Spleen (tissue), 11 donors: ENCODE data around the gene GLUL. TPM values are rescaled to one million over a fixed set of nuclear protein-coding genes. Genes with fewer than 3 reads are reported as not detected.

Experiments
- DNase-seq: peaks from one replicate; pipeline ENCODE4 v3.0.0-alpha.2; 2020
- H3K27ac ChIP-seq, 8 donors: fragments of 200-600 bp; sonication (generic) in 7 of 8; 1 replicate in 4 of 8; 2 replicates in 4 of 8; pipeline versions ENCODE4 v1.5.0 to v1.8.0; 2016 to 2021; ENCODE audit warnings: inconsistent platforms in 4 of 8, mild to moderate bottlenecking in 4 of 8, moderate library complexity in 1 of 8
- H3K27me3 ChIP-seq, 7 donors: fragments of 200-600 bp; sonication (generic) in 6 of 7; replicated peaks in 1 of 7; 1 replicate in 4 of 7; 2 replicates in 3 of 7; pipeline versions ENCODE4 v1.5.0 to v1.8.0; 2016 to 2021; ENCODE audit warnings: inconsistent platforms in 3 of 7, mild to moderate bottlenecking in 1 of 7
- H3K36me3 ChIP-seq, 6 donors: fragments of 200-600 bp; sonication (generic) in 5 of 6; 1 replicate in 4 of 6; 2 replicates in 2 of 6; pipeline versions ENCODE4 v1.5.0 to v1.8.0; 2016 to 2021; ENCODE audit warnings: inconsistent platforms in 2 of 6
- H3K4me1 ChIP-seq, 6 donors: fragments of 200-600 bp; sonication (generic) in 5 of 6; 1 replicate in 3 of 6; 2 replicates in 3 of 6; pipeline versions ENCODE4 v1.5.0 to v1.8.0; 2016 to 2021; ENCODE audit warnings: inconsistent platforms in 3 of 6
- H3K4me3 ChIP-seq, 8 donors: fragments of 200-600 bp; sonication (generic) in 7 of 8; 1 replicate in 4 of 8; 2 replicates in 4 of 8; pipeline versions ENCODE4 v1.5.0 to v1.8.0; 2016 to 2021; ENCODE audit warnings: inconsistent platforms in 4 of 8, mild to moderate bottlenecking in 4 of 8, moderate library complexity in 2 of 8
- H3K9me3 ChIP-seq, 8 donors: fragments of 200-600 bp; sonication (generic) in 7 of 8; 1 replicate in 4 of 8; 2 replicates in 4 of 8; pipeline versions ENCODE4 v1.5.0 to v1.8.0; 2016 to 2021; ENCODE audit warnings: inconsistent platforms in 4 of 8
- POLR2A ChIP-seq, 3 donors: fragments of 450-650 bp; IDR thresholded peaks; one replicate each; pipeline ENCODE4 v1.5.1; 2017; ENCODE audit warnings: antibody characterized with exemption in 3 of 3, mild to moderate bottlenecking in 1 of 3
- POLR2AphosphoS5 ChIP-seq, 3 donors: sonication (generic); formaldehyde crosslinking; IDR thresholded peaks; one replicate each; pipeline ENCODE4 v1.5.1; 2017; ENCODE audit warnings: antibody characterized with exemption in 3 of 3
- whole genome bisulfite sequencing, 5 donors: extraction: QIAGEN DNeasy Blood & Tissue Kit in 3 of 5; methylation state at CpG; one replicate each; pipeline versions ENCODE4 v1.1.5 to v1.1.7; 2013 to 2018; 5-methylcytosine and 5-hydroxymethylcytosine counted together
- intact Hi-C: fragments of 100-400 bp; cut with DNase I; formaldehyde crosslinking; loops from one replicate; pipeline ENCODE4 v1.15.0; 2023; ENCODE audit warnings: low total_unique reads
- polyA plus RNA-seq, 3 donors: library from polyadenylated mRNA; stranded (reverse); fragments of 200-250 nt; gene quantifications; one replicate each; pipeline ENCODE4 v1.2.1, GENCODE V29; 2013
- total RNA-seq, 7 donors: library from RNA; depleted of rRNA in 3 of 7; stranded (reverse); fragments of >200 nt in 3 of 7; fragmentation: NEBNext Ultra II Directional in 4 of 7; extraction: Animal tissue kit (Norgen Biotek cat#: 25700) in 4 of 7; gene quantifications; one replicate each; pipeline versions ENCODE4 v1.1.0 to v1.2.1, GENCODE V29; 2016 to 2021
- TF ChIP-seq, protein P1 (sequence below), 11 experiments: fragments of 200-600 bp in 7 of 11; fragments of 450-650 bp in 4 of 11; sonication (generic) in 4 of 11; IDR thresholded peaks in 8 of 11; conservative IDR thresholded peaks in 3 of 11; 1 replicate in 7 of 11; 2 replicates in 4 of 11; pipeline versions ENCODE4 v1.4.0 to v1.8.0; 2016 to 2021; ENCODE audit warnings: antibody characterized with exemption in 11 of 11, inconsistent platforms in 4 of 11, mild to moderate bottlenecking in 1 of 11
- donor health status: healthy with polysubstance abuse.
- donor health status: DM: no; HTN: no; CAD: no; lungs with moderate emphysema.
- donor health status: DM: no; HTN: no; CAD: no.
- donor health status: Bipolar disorder and iron deficiency.
- donor health status: healthy.
- donor health status: DM: no; HTN: no; CAD: no.
- donor health status: DM: yes; HTN: yes; CAD: no.

GLUL gene
- total and polyA plus RNA-seq, 10 donors = 113 to 2,370 (median 1,240) TPM

GRCh38 chr1:182357171-182357570 lies 34.4 kb downstream of the GLUL start:
- H3K27ac ChIP-seq = no peak overlapping the region
- H3K4me1 ChIP-seq = no peaks in the 10 kb centered on the region
- TF ChIP-seq POLR2A (IDR thresholded peaks at IDR 0.05) = no peak
- no peak for TF ChIP-seq POLR2AphosphoS5 (IDR thresholded peaks at IDR 0.05)
- TF ChIP-seq, protein P1, sequence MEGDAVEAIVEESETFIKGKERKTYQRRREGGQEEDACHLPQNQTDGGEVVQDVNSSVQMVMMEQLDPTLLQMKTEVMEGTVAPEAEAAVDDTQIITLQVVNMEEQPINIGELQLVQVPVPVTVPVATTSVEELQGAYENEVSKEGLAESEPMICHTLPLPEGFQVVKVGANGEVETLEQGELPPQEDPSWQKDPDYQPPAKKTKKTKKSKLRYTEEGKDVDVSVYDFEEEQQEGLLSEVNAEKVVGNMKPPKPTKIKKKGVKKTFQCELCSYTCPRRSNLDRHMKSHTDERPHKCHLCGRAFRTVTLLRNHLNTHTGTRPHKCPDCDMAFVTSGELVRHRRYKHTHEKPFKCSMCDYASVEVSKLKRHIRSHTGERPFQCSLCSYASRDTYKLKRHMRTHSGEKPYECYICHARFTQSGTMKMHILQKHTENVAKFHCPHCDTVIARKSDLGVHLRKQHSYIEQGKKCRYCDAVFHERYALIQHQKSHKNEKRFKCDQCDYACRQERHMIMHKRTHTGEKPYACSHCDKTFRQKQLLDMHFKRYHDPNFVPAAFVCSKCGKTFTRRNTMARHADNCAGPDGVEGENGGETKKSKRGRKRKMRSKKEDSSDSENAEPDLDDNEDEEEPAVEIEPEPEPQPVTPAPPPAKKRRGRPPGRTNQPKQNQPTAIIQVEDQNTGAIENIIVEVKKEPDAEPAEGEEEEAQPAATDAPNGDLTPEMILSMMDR (IDR thresholded peaks at IDR 0.05 in 8 of 11, conservative IDR thresholded peaks at IDR 0.05 in 3 of 11) = no peak
- no peaks in the 10 kb centered on the region for H3K27me3 ChIP-seq
- H3K4me3 ChIP-seq = no peak overlapping the region
- 68 to 83% (median 77%) methylated on average over 2 of the region's 2 CpGs for whole genome bisulfite sequencing, 5 donors
- no peaks in the 10 kb centered on the region for H3K9me3 ChIP-seq
- H3K36me3 ChIP-seq = no peaks in the 10 kb centered on the region
- DNase-seq = no peak
- intact Hi-C loops = no loop called here

GRCh38 chr1:182355723-182356098 lies 35.9 kb downstream of the GLUL start:
- Histone ChIP-seq H3K4me1 (no peaks in the 10 kb centered on the region), H3K9me3 (no peaks in the 10 kb centered on the region), H3K4me3 (no peak overlapping the region), H3K36me3 (no peaks in the 10 kb centered on the region), H3K27ac (no peak overlapping the region), H3K27me3 (no peaks in the 10 kb centered on the region)
- TF ChIP-seq POLR2A (IDR thresholded peaks at IDR 0.05) = no peak
- WGBS, 5 donors = 69 to 95% (median 94%) methylated on average over 2 of the region's 2 CpGs
- intact Hi-C loops = no loop called here
- no peak for DNase-seq

GRCh38 chr1:182351790-182352364 lies 39.7 kb downstream of the GLUL start:
- H3K9me3 ChIP-seq = no peaks in the 10 kb centered on the region
- H3K4me3 ChIP-seq = no peak overlapping the region
- H3K27ac ChIP-seq = no peak overlapping the region
- H3K36me3 ChIP-seq = no peaks in the 10 kb centered on the region
- intact Hi-C loops = no loop called here
- 81 to 94% (median 89%) methylated on average over 1 of the region's 1 CpG for WGBS, 5 donors
- TF ChIP-seq, protein P1 (IDR thresholded peaks at IDR 0.05 in 8 of 11, conservative IDR thresholded peaks at IDR 0.05 in 3 of 11) = no peak
- no peaks in the 10 kb centered on the region for H3K4me1 ChIP-seq
- no peaks in the 10 kb centered on the region for H3K27me3 ChIP-seq
- no peak for DNase-seq

DNA sequence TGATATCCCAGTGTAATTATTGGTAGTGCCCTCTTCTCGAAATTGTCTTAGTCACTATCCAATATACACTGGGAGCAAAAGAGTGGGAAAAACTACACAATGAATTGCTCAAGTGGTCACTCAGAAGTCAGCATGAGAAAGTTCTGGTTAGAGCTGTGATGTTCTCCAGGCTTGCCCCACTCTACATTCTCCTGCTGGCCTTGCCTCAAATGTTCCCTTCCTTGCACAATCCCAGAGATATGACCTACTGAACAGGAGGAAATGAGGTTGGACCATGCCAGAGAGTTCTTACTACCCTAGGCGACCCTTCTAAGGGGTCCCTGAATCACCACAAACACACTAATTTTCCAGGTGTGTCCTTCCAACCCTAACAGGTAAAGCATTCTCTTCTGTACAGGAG lies 40.8 kb downstream of the GLUL start:
- H3K27ac ChIP-seq = no peak overlapping the region
- TF ChIP-seq, protein P1 (IDR thresholded peaks at IDR 0.05 in 8 of 11, conservative IDR thresholded peaks at IDR 0.05 in 3 of 11) = no peak
- TF ChIP-seq POLR2AphosphoS5 (IDR thresholded peaks at IDR 0.05) = no peak
- DNase-seq = no peak
- no peaks in the 10 kb centered on the region for H3K36me3 ChIP-seq
- intact Hi-C loops = no loop called here
- H3K27me3 ChIP-seq = no peaks in the 10 kb centered on the region
- no peaks in the 10 kb centered on the region for H3K4me1 ChIP-seq
- no peak overlapping the region for H3K4me3 ChIP-seq
- H3K9me3 ChIP-seq = no peaks in the 10 kb centered on the region
- WGBS, 5 donors = 70 to 90% (median 80%) methylated on average over 2 of the region's 2 CpGs
